GM19372 (cell line): ENCODE measurements around the gene TMEM185B.
"Not testable (repeated sequence)": the region's sequence is repeated elsewhere in the genome, so short reads cannot be mapped to it uniquely, and the experiment has no call there.

ENCODE experiments used
- ATAC-seq: cut with Tn5 transposase; IDR thresholded peaks from one replicate; pipeline ENCODE4 v1.9.1; 2021; ENCODE audit warnings: mild to moderate bottlenecking, low read depth, moderate library complexity; ENCODE audit not compliant: unreplicated experiment

TMEM185B gene

DNA sequence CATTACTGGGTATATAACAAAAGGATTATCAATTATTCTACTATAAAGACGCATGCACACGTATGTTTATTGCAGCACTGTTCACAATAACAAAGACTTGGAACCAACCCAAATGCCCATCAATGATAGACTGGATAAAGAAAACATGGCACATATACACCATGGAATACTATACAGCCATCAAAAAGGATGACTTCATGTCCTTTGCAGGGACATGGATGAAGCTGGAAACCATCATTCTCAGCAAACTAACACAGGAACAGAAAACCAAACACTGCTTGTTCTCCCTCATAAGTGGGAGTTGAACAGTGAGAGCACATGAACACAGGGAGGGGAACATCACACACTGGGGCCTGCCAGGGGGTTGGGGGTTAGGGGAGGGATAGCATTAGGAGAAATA is 12.0 kb upstream of the TMEM185B start:
- ATAC-seq = not testable (repeated sequence)

DNA sequence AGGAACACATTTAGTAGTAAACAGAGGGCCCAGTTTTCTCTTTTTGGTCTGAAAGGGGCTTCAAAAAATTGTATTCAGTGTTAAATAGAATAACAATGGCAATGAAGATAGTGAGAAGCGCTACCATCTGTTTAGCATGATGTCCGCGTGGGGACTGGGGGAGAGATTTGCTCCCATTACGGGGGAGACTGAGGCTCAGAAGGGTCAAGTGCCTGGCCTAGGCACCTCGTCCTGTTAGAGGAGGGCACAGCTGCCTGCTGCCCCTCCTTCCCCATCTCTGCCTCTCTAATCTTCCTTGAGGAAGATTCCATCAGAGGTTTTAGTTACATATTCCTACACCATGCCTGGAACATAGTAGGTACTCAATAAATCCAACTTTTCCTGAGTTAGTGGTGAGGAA is 10.1 kb upstream of the TMEM185B start:
- no peak for ATAC-seq

DNA sequence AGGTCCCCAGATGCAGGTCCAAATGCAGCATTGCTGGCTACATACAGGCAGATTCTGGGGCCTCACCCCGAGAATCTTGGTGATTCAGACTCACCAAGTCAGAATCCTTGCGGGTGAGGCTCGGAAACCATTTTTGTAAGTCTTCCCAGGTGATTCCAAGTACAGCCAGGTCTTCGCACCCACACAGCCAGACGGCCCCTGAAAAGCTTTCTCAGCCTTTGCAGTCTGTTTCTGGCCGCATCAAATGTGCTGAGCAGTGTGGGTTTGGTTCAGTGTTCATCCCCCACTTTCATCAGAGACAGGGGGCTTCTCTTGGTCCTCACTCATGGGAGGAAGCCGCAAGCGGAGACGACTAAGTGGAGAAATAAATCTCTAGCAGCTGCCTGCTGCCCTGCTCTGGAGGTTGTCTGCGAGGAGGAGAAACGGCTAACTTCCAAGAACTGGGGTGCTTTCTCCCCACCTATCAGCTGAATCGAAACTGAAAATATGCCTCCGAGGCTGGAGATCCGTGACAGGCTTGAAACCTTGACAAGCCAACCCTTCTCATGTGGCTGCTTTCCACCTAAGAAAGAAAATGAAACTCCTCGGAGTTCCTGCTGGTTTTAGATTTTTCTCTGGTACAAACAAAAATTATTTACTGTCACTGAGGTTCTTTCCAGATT is 8.9 kb upstream of the TMEM185B start:
- ATAC-seq = peak; percentile 88

DNA sequence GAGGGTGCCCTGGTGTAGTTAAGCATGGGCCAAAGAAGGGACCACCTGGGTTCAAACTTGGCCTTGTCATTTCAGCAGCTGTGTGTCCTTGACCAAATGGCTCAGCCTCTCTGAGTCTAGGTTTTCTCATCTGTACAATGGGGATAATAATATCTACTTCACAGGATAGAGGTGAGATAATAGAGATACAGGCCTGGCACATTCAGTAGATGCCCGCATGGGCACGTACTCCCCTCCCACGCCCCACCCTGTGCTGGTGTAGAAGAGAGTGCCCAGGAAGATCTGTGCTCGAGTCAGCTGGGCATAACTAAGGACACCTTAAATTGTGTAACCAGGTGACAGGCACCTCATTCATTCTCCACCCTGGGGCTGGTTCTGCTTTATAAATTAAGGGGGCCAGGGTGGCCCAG is 8.4 kb upstream of the TMEM185B start:
- ATAC-seq = peak; percentile 11

DNA sequence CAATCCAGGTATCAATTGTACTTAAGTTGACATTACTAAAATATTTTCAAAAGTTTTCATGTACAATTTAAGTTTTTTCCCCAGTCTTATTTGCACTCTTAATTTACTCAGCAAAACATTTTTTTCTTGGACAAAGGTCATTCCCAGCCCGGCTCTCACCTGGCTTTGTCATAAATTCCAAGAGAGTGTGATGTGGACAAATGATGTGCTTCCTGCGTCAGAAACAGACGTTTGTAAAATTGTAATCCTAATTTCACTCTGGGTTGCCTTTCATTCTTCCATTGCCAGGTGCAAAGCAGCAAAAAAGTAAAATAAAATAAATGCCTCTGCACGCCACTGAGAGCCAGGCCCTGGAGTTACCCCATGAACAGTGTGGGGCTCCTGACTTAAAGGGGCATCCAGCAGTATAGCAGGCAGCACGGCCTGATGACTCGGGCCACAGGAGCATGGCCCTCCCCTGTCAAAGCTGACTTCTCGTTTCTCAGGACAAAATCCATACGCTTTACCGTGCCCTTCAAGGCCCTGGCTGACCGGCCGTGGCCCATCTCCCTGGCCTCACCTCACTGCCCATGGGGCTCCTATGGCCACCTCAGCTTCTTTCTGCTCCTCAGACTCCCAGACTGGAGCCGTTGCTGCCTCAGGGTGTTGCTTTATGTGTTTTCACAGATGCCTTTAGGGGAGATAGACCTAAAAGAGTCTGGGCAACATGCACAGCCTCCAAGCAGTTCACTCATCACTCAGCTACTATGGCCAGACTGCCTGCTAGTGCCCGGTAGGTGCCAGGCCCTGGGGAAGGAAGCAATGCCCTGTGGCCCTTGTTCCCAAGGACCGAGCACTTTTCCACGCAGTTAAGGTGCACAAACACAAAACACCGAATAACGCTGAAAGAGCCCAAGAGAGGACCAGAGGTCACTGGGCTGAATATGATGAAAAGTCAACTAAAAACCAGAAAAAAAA is 7.6 kb upstream of the TMEM185B start:
- no peak for ATAC-seq

DNA sequence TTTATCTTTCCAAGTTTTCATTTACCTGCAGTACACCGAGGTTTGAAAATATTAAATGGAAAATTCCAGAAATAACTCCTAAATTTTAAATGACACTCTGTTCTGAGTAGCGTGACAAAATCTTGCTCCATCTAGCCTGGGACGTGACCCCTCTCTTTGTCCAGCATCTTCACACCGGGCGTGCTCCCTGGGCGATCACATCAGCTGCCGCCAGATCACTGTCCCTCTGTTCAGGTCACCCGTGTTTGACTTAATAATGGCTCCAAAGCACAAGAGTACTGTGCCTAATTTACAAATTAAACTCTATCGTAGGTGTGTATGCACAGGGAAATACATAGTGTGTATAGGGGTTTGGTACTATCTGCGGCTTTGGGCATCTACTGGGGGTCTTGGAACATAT is 6.1 kb upstream of the TMEM185B start:
- no peak for ATAC-seq

DNA sequence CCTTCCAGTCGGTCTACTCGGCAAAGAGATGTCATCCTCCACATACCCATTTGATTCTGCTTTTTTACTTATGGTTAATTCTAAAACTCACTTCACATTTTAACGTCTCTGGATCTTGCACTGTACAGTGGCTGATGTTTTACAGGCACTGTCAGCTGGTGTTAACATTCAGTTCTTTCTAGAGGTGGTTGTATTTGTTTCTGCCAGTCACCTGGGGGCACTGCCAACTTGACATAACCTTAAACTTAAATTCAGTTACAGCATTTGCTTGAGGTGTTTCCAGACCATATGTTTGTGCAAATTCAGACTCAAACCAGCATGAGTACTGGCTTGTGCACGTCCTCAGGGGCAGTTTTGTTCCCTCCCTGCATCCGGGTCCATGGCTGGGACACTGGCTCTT is 5.3 kb upstream of the TMEM185B start:
- no peak for ATAC-seq

DNA sequence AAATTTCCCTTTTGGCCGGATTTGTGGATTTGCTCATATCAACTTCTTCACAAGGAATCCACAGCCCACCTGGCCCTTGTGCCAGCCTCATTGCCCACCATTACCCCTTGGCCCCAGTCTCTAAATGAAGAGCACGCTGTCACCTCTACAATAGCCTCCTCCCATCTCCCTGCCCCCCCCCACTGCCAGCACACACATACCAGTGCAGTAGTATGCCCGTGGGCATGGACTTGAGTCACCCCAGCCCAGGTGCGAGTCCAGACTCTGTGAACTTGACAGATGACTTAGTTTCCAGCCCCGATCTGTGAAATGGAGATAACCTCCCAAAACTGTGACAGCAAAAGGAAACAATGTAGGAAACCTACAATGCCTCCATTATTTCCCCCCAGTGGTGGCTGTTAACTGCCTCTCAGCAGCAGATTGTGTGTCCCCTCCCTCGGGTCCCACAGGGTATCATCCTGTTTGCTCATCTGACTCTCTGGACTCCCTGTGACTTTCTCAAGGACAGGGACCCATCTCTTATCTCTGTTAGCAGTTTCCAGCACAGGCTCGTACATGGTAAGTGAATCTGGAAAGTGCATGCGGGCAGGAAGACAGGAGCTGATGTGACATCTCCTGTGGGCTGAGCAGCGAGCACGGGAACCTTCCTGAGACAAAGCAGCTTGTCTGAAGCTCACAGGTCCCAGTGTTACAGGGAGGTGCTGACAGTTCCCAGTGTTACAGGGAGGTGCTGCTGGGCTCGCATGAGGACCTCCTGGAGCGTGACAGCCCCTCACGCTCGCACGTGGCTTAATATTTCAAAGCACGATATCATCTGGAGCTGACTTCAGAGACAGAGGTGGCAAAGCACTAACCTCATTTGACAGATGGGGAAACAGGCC is 4.2 kb upstream of the TMEM185B start:
- no peak for ATAC-seq

DNA sequence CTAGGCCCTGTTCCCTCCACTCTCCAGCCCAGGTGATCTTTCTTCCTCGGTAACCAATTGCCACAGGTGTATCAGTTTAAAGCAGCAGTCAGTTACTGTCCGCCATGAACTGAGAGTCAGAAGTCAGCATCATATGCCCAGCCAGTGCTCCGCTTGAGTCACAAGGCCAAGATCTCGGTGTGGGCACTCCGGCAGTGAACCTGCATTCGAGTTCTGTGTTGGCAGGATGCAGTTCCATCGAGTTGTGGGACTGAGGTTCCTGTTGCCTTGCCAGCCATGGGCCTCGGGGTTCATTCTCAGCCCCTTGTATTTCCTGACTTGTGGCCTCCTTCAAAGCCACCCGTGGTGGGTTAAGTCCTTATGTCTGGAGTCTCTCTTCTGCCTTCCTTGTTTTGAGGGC is 3.1 kb upstream of the TMEM185B start:
- ATAC-seq = no peak

DNA sequence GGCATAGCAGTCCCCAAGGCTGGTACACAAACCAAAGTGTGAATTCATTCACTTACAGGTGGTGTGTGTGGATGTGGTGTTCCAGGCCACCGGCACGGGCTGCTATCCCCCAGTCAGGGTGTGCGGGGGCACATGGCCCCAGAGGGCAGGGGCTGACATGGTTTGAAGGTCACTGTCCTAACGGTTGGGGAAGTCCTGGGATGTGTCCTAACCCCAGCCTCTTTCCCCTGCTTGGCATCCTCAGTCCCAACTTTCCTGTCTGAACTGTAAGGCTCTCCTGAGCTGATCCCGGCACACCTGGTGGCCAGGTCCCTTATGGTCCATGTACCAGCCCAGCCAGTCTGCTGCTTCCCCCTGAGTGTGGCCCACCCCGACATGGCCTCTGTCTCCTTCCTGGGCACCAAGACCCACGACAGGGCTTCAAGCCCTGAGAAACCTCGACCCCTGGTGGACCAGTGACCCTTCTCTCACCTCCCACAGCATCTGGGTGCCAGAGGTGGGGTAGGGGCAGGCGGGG is 2.4 kb upstream of the TMEM185B start:
- ATAC-seq = no peak

DNA sequence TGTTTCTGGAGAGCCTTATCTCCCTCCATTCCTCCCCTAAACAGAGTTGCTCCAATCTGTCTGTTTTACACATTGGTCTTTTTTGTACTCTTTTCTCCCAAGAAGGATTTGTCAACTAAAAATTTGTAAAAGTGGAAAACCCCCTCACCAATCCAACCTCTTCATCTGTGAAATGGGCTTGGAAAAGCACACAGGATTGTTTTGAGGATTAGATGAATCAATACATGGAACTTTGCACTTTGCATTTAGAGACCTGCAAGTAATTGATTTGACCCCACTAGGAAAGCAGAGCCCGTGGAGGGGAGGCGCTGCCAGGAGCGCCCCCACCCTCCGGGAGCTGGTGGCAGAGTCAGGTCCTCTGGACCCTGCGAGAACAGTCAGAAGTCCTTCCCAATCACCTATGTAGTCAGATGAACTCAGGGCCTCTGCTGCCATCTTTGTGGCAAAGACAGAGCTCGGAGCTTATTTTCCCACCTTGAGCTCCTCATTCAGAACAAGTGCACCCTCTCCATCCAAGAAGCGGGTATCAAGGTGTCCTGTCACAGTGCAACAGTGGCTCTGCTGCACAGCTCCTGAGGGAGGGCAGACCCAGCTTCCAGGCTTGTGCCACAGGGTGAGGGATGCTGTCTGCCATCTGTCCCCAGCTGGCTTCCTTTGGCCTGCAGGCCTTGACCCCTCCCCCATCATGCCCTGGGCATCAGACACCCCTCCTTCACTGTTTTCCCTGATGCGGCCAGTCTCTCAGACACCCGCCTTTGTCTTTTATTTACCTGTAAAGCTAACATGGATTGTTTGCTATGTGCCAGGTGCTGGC is 1.7 kb upstream of the TMEM185B start:
- ATAC-seq = no peak

DNA sequence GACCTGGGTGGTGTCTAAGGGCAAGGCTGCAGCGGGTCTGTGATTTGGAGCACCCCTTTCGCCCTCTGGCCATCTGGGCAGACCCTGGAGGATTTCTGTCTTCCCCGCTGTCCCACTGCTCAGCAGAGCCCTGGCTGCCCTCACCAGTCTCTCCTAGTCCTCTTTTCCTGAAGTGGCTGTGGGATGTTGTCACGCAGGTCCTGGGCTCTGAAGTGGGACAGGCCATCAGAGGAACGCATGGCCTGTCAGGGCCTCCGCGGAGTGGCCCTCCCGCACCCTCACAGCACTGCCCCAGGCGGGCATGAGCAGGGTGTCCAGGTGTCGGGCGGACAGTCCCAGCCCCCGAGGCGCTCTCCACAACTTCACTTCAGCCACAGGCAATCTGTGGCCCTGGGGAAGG is 1.1 kb upstream of the TMEM185B start:
- no peak for ATAC-seq

DNA sequence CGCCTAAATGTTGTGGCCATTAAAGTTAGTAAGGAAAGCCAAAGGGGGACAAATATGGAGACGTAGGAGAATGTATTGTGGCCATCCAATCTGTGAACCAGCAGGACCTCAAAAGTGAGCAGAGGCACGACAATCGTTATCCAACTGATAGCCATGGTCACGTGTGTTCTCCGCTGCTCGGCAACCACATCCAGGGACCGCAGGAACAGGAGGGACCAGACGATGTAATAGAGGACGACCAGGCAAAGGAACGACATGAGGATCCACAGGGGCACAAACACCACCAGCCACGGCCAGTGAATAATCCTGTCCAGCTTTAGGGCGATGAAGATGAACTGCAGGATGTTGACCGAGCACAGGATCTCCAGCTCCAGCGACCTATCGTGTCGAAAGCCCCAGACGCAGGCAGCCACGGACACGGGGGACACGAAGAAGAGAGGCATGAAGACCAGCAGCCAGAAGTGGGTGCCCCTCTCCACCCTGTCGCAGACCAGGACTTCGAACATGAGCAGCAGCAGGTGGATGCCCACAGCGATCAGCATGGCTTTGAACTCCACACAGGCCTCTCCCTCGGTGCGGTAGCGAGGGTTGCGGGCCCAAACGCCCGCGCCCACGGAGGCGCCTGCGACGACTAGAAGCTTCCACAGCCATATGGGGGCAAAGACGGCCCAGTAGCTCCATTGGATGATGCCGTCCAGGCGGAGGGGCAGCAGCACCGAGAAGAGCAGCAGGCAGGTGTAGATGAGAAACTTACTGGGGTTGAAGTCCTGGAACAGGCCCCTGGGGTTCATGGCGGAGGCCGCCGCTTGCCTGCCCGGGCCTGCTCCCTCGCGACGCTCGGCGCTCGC is 790 bp downstream of the TMEM185B start:
- no peak for ATAC-seq

DNA sequence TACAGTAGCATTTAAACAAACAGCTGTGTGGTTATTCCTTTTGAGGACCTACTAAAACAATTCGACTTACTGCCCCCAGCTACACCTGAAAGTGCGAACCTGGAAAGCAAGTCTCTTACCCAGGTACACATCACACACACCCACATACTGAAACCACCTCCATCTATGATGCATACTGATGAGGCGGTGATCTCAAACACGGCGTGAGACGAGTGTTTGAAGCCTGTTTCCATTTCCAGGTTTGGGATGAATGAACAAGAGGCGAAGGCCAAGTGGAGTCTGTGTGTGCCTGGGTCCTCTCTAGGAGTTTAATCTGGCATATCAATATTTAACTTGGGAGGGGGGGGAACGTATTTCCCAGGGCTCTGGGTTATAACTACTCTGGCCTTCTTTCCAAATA is 1.6 kb downstream of the TMEM185B start:
- no peak for ATAC-seq

DNA sequence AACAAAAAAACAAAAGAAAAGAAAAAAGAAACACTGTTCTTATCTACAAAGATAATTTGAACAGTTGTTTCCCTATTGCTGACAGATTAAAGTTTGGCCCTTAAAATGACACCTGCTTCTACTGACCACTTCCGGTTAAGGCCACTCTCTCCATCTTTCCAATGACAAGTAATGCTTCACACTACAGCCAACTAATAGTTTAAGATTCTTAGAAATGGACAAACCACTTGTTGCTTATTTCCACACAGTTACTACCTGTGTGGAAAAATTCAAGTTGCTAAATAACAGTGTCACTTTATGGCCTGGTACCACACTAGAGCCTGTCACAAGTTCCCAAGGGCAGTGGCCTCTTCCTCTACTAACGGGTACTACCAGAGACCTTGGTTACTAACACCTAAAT is 2.4 kb downstream of the TMEM185B start:
- ATAC-seq = no peak

DNA sequence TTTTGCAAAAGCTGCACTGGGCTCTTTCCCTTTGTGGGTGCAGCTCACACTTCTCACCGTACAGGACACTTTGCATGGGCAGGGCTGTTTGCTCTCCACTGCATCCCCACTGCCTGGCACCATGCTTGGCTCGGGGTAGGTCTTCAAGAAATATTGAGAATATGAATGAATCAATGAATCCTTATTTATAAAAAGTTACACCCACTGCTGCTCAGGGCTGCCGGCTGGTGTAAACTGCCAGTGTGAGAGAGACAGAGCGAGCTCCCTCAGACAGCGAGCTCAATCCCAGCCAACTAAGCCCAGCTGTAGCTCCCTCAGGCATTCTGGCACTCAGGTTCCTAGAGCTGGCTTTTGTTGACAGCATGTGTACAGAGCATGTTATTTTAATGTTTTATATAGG is 3.4 kb downstream of the TMEM185B start:
- no peak for ATAC-seq

DNA sequence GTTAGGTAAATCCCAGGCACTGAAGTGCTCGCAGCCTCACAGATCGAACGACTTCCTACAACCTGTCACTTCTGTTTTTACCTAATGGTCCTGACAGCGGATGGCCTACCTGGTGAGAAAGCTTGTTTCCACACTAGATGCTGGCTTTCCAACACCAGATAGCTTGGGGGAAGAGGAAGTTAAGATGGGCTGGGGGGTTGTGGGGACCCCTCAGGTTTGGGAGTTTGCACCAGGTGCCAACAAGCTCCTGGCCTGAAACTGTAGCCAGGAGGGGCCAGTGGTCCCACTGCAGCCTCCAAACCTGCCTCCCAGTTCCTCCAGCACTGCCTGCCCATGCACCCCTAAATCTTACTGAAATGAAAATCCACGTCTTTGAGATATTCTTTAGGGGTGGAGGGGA is 3.9 kb downstream of the TMEM185B start:
- ATAC-seq = no peak

DNA sequence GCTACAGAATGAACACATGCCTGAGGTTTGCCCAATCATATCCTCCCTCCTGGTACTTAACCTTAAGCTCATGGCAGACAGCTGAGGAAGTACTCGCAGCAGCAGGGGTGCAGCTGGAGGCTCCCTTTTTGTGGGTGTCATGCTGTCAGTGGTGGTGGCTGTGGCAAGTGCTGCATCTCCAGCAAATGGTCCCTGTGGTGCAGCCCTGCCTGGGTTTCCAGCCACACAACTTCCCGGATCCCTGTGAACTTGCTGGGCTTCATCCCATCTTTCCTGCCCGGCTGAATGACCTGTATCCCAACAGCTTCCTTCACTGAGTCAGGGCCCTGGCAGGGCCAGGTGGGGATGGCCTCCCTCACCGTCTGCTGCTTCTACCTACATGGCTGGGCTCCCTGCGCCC is 5.0 kb downstream of the TMEM185B start:
- ATAC-seq = no peak

DNA sequence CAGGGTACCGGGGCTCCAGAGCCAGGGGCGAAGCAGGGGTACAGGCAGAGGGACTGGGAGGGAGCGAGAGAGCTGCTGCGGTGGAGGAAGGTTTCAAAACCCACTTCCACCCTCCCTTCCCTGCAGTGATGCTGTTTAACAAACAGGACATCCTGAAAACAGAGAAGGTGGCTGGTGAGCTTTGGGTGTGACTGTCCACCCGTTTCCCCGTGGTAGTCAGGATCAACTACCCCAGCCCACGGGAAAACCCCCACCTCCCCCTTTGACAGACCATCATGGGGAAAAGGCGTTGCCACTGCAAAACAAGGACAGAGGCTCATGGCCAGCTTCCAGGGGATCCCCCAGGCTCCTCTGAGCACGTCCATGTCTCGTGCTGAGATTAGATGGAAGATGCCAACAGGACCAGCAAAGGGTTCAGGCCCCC is 12.9 kb downstream of the TMEM185B start:
- ATAC-seq = no peak
